ENCODE data around the gene ISYNA1. TPM values are rescaled to one million over a fixed set of nuclear protein-coding genes. Genes with fewer than 3 reads are reported as not detected.

The ISYNA1 gene
- total and polyA plus RNA-seq, 10 donors = 31.7 to 82.3 (median 45.4) TPM

- no peaks in the 10 kb centered on the region for H3K9me3 ChIP-seq
- H3K27ac ChIP-seq = peak overlapping the region; percentile 69 to 94 (median 90)
- peak; percentile 85 for DNase-seq
- peak overlapping the region in 4 of 8 donors; percentile 16 to 57 (median 22) for H3K4me3 ChIP-seq
- intact Hi-C loops (cut with DNase I; ENCODE audit: low total_unique reads) = no loop called here
- WGBS, 5 donors = 4 to 10% (median 5%) methylated on average over 22 to 25 of the region's 25 CpGs
- H3K27me3 ChIP-seq (replicated peaks in 1 of 7) = peaks cover 0 to 83% (median 11%) of the 10 kb centered on the region in 7 donors
- no peaks in the 10 kb centered on the region for H3K36me3 ChIP-seq
- peaks cover 47 to 75% (median 64%) of the 10 kb centered on the region in 6 donors for H3K4me1 ChIP-seq
- TF ChIP-seq CTCF (IDR thresholded peaks at IDR 0.05 in 8 of 11, conservative IDR thresholded peaks at IDR 0.05 in 3 of 11) (no peak), POLR2AphosphoS5 (IDR thresholded peaks at IDR 0.05) (peak; percentile 38 to 89 (median 88)), POLR2A (IDR thresholded peaks at IDR 0.05) (peak in 1 of 3 donors; percentile 23)
Observed at GRCh38 chr19:18415178-18415867, 22.6 kb downstream of the ISYNA1 start.

DNA sequence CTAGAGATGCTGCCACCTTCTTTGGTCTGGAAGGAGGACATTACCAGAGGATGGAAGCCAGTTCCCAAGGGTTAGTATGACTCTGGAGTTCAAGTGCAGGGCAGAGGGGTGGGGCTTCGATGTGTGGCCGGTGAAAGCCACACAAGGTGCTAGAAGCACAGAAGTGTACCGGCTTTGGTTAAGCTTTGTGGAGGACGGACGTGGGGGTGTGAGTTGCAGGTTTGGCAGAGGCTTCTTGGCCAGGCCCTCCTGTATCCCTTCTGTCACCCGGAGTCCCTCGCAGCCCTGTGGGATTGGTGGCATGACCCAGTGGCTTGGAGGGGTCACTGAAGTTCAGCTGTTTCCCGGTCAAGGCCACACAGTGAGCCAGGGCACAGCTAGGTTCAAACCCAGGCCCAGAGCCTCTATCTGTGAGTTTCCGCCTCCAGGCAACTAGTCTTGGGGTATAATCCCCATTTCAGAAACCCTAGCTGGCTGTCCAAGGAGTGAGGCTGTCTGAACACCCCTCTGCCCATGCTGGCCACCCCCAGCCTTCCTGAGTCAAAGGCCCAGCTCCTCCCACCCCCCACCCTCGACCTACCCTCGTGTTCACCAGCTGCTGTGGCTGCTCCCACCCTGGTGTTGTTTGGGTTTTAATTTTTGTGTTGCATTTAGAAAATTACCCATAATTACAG is 23.3 kb downstream of the ISYNA1 start:
- Histone ChIP-seq H3K4me3 (peak overlapping the region in 3 of 8 donors; percentile 19 to 57 (median 26)), H3K27me3 (replicated peaks in 1 of 7) (peaks cover 0 to 76% (median 11%) of the 10 kb centered on the region in 7 donors)

GRCh38 chr19:18412610-18413239 is 25.2 kb downstream of the ISYNA1 start:
- Histone ChIP-seq H3K27me3 (replicated peaks in 1 of 7) (peaks cover 0 to 61% (median 7%) of the 10 kb centered on the region in 7 donors), H3K9me3 (no peaks in the 10 kb centered on the region), H3K36me3 (no peaks in the 10 kb centered on the region), H3K4me1 (peaks cover 33 to 74% (median 55%) of the 10 kb centered on the region in 6 donors), H3K27ac (no peak overlapping the region), H3K4me3 (no peak overlapping the region)
- no peak for TF ChIP-seq CTCF (IDR thresholded peaks at IDR 0.05 in 8 of 11, conservative IDR thresholded peaks at IDR 0.05 in 3 of 11)
- no peak for TF ChIP-seq POLR2A (IDR thresholded peaks at IDR 0.05)
- no peak for TF ChIP-seq POLR2AphosphoS5 (IDR thresholded peaks at IDR 0.05)
- WGBS, 5 donors = 78 to 89% (median 81%) methylated on average over 15 to 16 of the region's 16 CpGs
- intact Hi-C loops (cut with DNase I; ENCODE audit: low total_unique reads) = loop anchor here (5.0 kb wide), 1 partner anchor 65 kb away; no protein-coding TSS in a partner anchor
- DNase-seq = no peak

More for the DNA sequence above, 23.3 kb downstream of the ISYNA1 start:
- no peak for TF ChIP-seq POLR2AphosphoS5 (IDR thresholded peaks at IDR 0.05)
- TF ChIP-seq POLR2A (IDR thresholded peaks at IDR 0.05) = no peak
- no peak for TF ChIP-seq CTCF (IDR thresholded peaks at IDR 0.05 in 8 of 11, conservative IDR thresholded peaks at IDR 0.05 in 3 of 11)
- intact Hi-C loops (cut with DNase I; ENCODE audit: low total_unique reads) = loop anchor here (5.0 kb wide), 1 partner anchor 67 kb away; no protein-coding TSS in a partner anchor
- DNase-seq = peak; percentile 78
- Histone ChIP-seq H3K27ac (peak overlapping the region; percentile 69 to 94 (median 90)), H3K9me3 (no peaks in the 10 kb centered on the region), H3K36me3 (no peaks in the 10 kb centered on the region), H3K4me1 (peaks cover 46 to 71% (median 60%) of the 10 kb centered on the region in 6 donors)
- 10 to 13% (median 13%) methylated on average over 10 to 11 of the region's 11 CpGs for WGBS, 5 donors
